ENCODE results near the gene EML6. TPM values are rescaled to one million over a fixed set of nuclear protein-coding genes. Genes with fewer than 3 reads are reported as not detected.

The EML6 gene
- total RNA-seq, 1 donor from 2014 or later: 0.89 TPM

DNA sequence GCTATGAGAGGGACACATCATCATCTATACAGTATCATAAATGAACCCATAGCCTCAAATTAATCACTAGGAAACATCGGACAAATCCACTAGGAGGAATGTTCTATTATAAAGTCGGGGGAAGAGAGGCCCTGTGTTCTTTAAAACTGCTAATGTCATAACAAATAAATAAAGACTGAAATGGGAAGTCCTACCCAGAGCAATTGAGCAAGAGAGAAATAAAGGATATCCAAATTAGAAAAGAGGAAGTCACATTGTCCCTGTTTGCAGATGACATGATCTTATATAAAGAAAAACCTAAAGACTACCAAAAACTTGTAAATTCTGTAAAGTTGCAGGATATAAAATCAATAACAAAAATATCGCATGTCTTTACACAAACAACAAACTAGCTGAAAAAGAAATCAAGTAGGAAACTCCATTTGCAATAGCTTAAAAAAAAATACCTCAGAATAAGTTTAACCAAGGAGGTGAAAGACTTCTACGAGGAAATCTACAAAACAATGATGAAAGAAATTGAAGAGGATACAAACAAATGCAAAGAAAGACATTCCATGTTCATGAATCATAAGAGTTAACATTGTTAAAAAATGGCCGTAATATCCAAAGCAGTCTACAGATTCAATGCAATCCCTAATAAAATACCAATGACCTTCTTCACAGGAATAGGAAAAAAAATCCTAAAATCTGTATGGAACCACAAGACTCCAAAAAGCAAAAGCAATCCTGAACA lies 296.2 kb downstream of the EML6 start:
- ATAC-seq: peak; percentile 47
- intact Hi-C loops (cut with DNase I): no loop called here

More for the DNA sequence above, 296.2 kb downstream of the EML6 start:
- no peak for DNase-seq (ENCODE audit: low spot score)
